GM19467 (cell line): ENCODE results near the gene MIS12.

ENCODE experiments used
- ATAC-seq: cut with Tn5 transposase; IDR thresholded peaks from one replicate; pipeline ENCODE4 v1.9.1; 2021; ENCODE audit warnings: mild to moderate bottlenecking, moderate library complexity; ENCODE audit not compliant: unreplicated experiment

MIS12 gene

GRCh38 chr17:5486206-5487124 is at the start of gene MIS12:
TSS of gene MIS12 (plus strand) at chr17:5486566. CDS start at chr17:5488863, 2,297 bp downstream.
- ATAC-seq, result peak; percentile 75

GRCh38 chr17:5437721-5438317 is 48.5 kb upstream of the MIS12 start:
- ATAC-seq, result no peak

GRCh38 chr17:5438716-5439445 is 47.5 kb upstream of the MIS12 start, which contains the start of gene C1QBP:
TSS of gene C1QBP (minus strand) at chr17:5439155. CDS start at chr17:5439073, 82 bp downstream.
- peak; percentile 81 for ATAC-seq

GRCh38 chr17:5439446-5439764 is 47.0 kb upstream of the MIS12 start:
- ATAC-seq, result no peak

- no peak for ATAC-seq
Measured at GRCh38 chr17:5443728-5444127, 42.6 kb upstream of the MIS12 start.

- no peak for ATAC-seq
Measured at GRCh38 chr17:5444209-5444608, 42.2 kb upstream of the MIS12 start.

- ATAC-seq, result no peak
Measured at GRCh38 chr17:5446786-5447185, 39.6 kb upstream of the MIS12 start.

- ATAC-seq, result no peak
Measured at GRCh38 chr17:5464717-5465507, 21.5 kb upstream of the MIS12 start.

- ATAC-seq, result no peak
Measured at GRCh38 chr17:5466295-5466694, 20.1 kb upstream of the MIS12 start.

GRCh38 chr17:5467416-5467815 is 18.9 kb upstream of the MIS12 start:
- ATAC-seq, result no peak

GRCh38 chr17:5468075-5468473 is 18.3 kb upstream of the MIS12 start:
- ATAC-seq, result no peak

GRCh38 chr17:5472511-5472910 is 13.9 kb upstream of the MIS12 start:
- ATAC-seq, result no peak

- ATAC-seq, result no peak
Measured at GRCh38 chr17:5473906-5474305, 12.5 kb upstream of the MIS12 start.

- ATAC-seq, result no peak
Measured at GRCh38 chr17:5478992-5479391, 7.4 kb upstream of the MIS12 start.

GRCh38 chr17:5480962-5481361 is 5.4 kb upstream of the MIS12 start:
- no peak for ATAC-seq

- ATAC-seq, result no peak
Measured at GRCh38 chr17:5481451-5481850, 4.9 kb upstream of the MIS12 start.

- ATAC-seq, result peak; percentile 12
Measured at GRCh38 chr17:5485270-5486205, 828 bp upstream of the MIS12 start, which contains the start of gene DERL2. TSS of gene DERL2 (minus strand) at chr17:5486178. CDS start at chr17:5486161, 17 bp downstream.

- no peak for ATAC-seq
Measured at GRCh38 chr17:5488752-5489151, 2.4 kb downstream of the MIS12 start.

- ATAC-seq, result no peak
Measured at GRCh38 chr17:5492970-5493369, 6.6 kb downstream of the MIS12 start.
